Mucosa of descending colon (tissue), 3 donors: ENCODE results near the gene FLNB. TPM values are rescaled to one million over a fixed set of nuclear protein-coding genes. Genes with fewer than 3 reads are reported as not detected.

Experiments
- ATAC-seq: fragments of 200-7000 bp; cut with Tn5 transposase; one replicate; pipeline ENCODE4 v1.9.1; 2020; ENCODE audit warnings: mild to moderate bottlenecking, moderate library complexity
- DNase-seq, 3 donors: peaks; one replicate each; pipeline ENCODE4 v3.0.0-alpha.2; 2020
- H3K36me3 ChIP-seq: fragments of 200-600 bp; one replicate; pipeline ENCODE4 v1.8.0; 2021; ENCODE audit warnings: low read depth, mild to moderate bottlenecking
- H3K4me1 ChIP-seq: fragments of 200-600 bp; one replicate; pipeline ENCODE4 v1.8.0; 2021; ENCODE audit warnings: low read depth, mild to moderate bottlenecking
- H3K4me3 ChIP-seq: fragments of 200-600 bp; one replicate; pipeline ENCODE4 v1.8.0; 2021; ENCODE audit warnings: mild to moderate bottlenecking
- H3K9me3 ChIP-seq: fragments of 200-600 bp; one replicate; pipeline ENCODE4 v1.8.0; 2021; ENCODE audit warnings: mild to moderate bottlenecking
- CTCF ChIP-seq: fragments of 200-600 bp; IDR thresholded peaks from one replicate; pipeline ENCODE4 v1.8.0; 2022; ENCODE audit warnings: antibody characterized with exemption, mild to moderate bottlenecking
- intact Hi-C, 2 donors: fragments of 100-400 bp; cut with DNase I in 1 of 2; cut with micrococcal nuclease in 1 of 2; formaldehyde crosslinking; loops; one replicate each; pipeline versions ENCODE4 v1.11.0 to v1.11.1; 2022; cut with DNase I, micrococcal nuclease
- total RNA-seq, 3 donors: library from RNA; stranded (reverse); fragmentation: NEBNext Ultra II Directional in 2 of 3; extraction: Animal tissue kit (Norgen Biotek cat#: 25700) in 2 of 3; gene quantifications; one replicate each; pipeline versions ENCODE4 v1.2.1 to v1.2.4, GENCODE V29; 2021 to 2023
- donor health status: DM: no; HTN: no; CAD: no; lungs with moderate emphysema.
- donor health status: DM: no; HTN: no; CAD: no.
- donor health status: DM: no; HTN: yes; CAD: no.

The FLNB gene
- total RNA-seq, 3 donors from 2014 or later = 256 to 555 (median 357) TPM

- ATAC-seq (peak; percentile 34), DNase-seq (peak in 1 of 3 donors; percentile 86)
- H3K36me3 ChIP-seq = no peaks in the 10 kb centered on the region
- TF ChIP-seq CTCF = no peak
- intact Hi-C loops = no loop called here
- no peak overlapping the region for H3K4me3 ChIP-seq
- H3K4me1 ChIP-seq = peaks cover 17% of the 10 kb centered on the region
- H3K9me3 ChIP-seq = no peaks in the 10 kb centered on the region
Observed at GRCh38 chr3:57967590-57967989, 40.6 kb upstream of the FLNB start.

- no peak for TF ChIP-seq CTCF
- ATAC-seq (no peak), DNase-seq (no peak)
- H3K4me3 ChIP-seq = no peak overlapping the region
- peaks cover 21% of the 10 kb centered on the region for H3K4me1 ChIP-seq
- intact Hi-C loops = no loop called here
- no peaks in the 10 kb centered on the region for H3K36me3 ChIP-seq
- no peaks in the 10 kb centered on the region for H3K9me3 ChIP-seq
Observed at GRCh38 chr3:57968501-57968900, 39.7 kb upstream of the FLNB start.

- ATAC-seq = peak; percentile 81
- peak; percentile 96 to 98 (median 96) for DNase-seq
- no peak overlapping the region for H3K4me3 ChIP-seq
- peaks cover 38% of the 10 kb centered on the region for H3K4me1 ChIP-seq
- intact Hi-C loops = no loop called here
- H3K36me3 ChIP-seq = no peaks in the 10 kb centered on the region
- no peaks in the 10 kb centered on the region for H3K9me3 ChIP-seq
- TF ChIP-seq CTCF = no peak
Observed at GRCh38 chr3:57971975-57972374, 36.2 kb upstream of the FLNB start.

- H3K9me3 ChIP-seq = no peaks in the 10 kb centered on the region
- intact Hi-C loops = no loop called here
- TF ChIP-seq CTCF = no peak
- no peak overlapping the region for H3K4me3 ChIP-seq
- DNase-seq (peak; percentile 86 to 91 (median 90)), ATAC-seq (peak; percentile 74)
- peaks cover 44% of the 10 kb centered on the region for H3K4me1 ChIP-seq
- no peaks in the 10 kb centered on the region for H3K36me3 ChIP-seq
Observed at GRCh38 chr3:57972531-57973111, 35.6 kb upstream of the FLNB start.

- H3K4me1 ChIP-seq = peaks cover 51% of the 10 kb centered on the region
Observed at GRCh38 chr3:57973715-57974477, 34.3 kb upstream of the FLNB start.

More at GRCh38 chr3:57973715-57974477, 34.3 kb upstream of the FLNB start:
- TF ChIP-seq CTCF = no peak
- H3K36me3 ChIP-seq = no peaks in the 10 kb centered on the region
- intact Hi-C loops = no loop called here
- H3K9me3 ChIP-seq = no peaks in the 10 kb centered on the region
- no peak for DNase-seq
- ATAC-seq = no peak
- no peak overlapping the region for H3K4me3 ChIP-seq
